Astrocyte (in vitro differentiated cells and primary cell): ENCODE measurements around the gene MIA. TPM values are rescaled to one million over a fixed set of nuclear protein-coding genes. Genes with fewer than 3 reads are reported as not detected.

Source experiments
- DNase-seq: peaks from one replicate; pipeline ENCODE4 v3.0.0-alpha.2; 2010; ENCODE audit warnings: low read depth
- FAIRE-seq: peaks from 2 replicates; lab custom pipeline; 2011; peaks lifted over from hg19 to GRCh38; lab: Jason Lieb, UNC
- H2AFZ ChIP-seq: 2 replicates; pipeline ENCODE4 v1.6.0; 2012; ENCODE audit warnings: low read depth, low read length, inconsistent platforms
- H3K27ac ChIP-seq: 2 replicates; pipeline ENCODE4 v1.5.1; 2011; ENCODE audit warnings: low read depth, low read length, inconsistent platforms
- H3K27me3 ChIP-seq: 2 replicates; pipeline ENCODE4 v1.6.0; 2011; ENCODE audit warnings: low read length, inconsistent platforms; ENCODE audit not compliant: insufficient read depth
- H3K36me3 ChIP-seq: 2 replicates; pipeline ENCODE4 v1.5.1; 2011; ENCODE audit warnings: low read length, inconsistent platforms; ENCODE audit not compliant: insufficient read depth
- H3K4me1 ChIP-seq: 2 replicates; pipeline ENCODE4 v1.5.1; 2011; ENCODE audit warnings: low read length, inconsistent platforms; ENCODE audit not compliant: insufficient read depth
- H3K4me2 ChIP-seq: 2 replicates; pipeline ENCODE4 v1.6.0; 2012; ENCODE audit warnings: low read length, inconsistent platforms
- H3K4me3 ChIP-seq: 2 replicates; pipeline ENCODE4 v1.5.1; 2011; ENCODE audit warnings: low read depth, mild to moderate bottlenecking, low read length, inconsistent platforms; ENCODE audit not compliant: insufficient read depth
- H3K79me2 ChIP-seq: 2 replicates; pipeline ENCODE4 v1.6.0; 2012; ENCODE audit warnings: mild to moderate bottlenecking, low read length, inconsistent platforms; ENCODE audit not compliant: insufficient read depth
- H3K9ac ChIP-seq: 2 replicates; pipeline ENCODE4 v1.6.0; 2012; ENCODE audit warnings: mild to moderate bottlenecking, low read length, inconsistent platforms
- H3K9me3 ChIP-seq: 2 replicates; pipeline ENCODE4 v1.5.1; 2012; ENCODE audit warnings: low read depth, mild to moderate bottlenecking, low read length, inconsistent platforms; ENCODE audit not compliant: insufficient read depth
- H4K20me1 ChIP-seq: 2 replicates; pipeline ENCODE4 v1.6.0; 2012; ENCODE audit warnings: low read length, inconsistent platforms; ENCODE audit not compliant: insufficient read depth
- H3K27ac Mint-ChIP-seq: one replicate; pipeline ENCODE4 v1.8.0; 2021; ENCODE audit warnings: mild to moderate bottlenecking, mixed read lengths; ENCODE audit not compliant: unreplicated experiment
- H3K27me3 Mint-ChIP-seq: one replicate; pipeline ENCODE4 v1.8.0; 2021; ENCODE audit warnings: low read depth, mixed read lengths; ENCODE audit not compliant: unreplicated experiment
- H3K36me3 Mint-ChIP-seq: one replicate; pipeline ENCODE4 v1.8.0; 2021; ENCODE audit warnings: low read depth, mixed read lengths; ENCODE audit not compliant: unreplicated experiment
- H3K4me1 Mint-ChIP-seq: one replicate; pipeline ENCODE4 v1.8.0; 2021; ENCODE audit warnings: low read depth, mixed read lengths; ENCODE audit not compliant: unreplicated experiment
- H3K4me3 Mint-ChIP-seq: one replicate; pipeline ENCODE4 v1.8.0; 2021; ENCODE audit warnings: mild to moderate bottlenecking, moderate library complexity, mixed read lengths; ENCODE audit not compliant: unreplicated experiment
- H3K9me3 Mint-ChIP-seq: one replicate; pipeline ENCODE4 v1.8.0; 2021; ENCODE audit warnings: mild to moderate bottlenecking, mixed read lengths; ENCODE audit not compliant: unreplicated experiment
- EZH2 ChIP-seq: IDR thresholded peaks from 2 replicates; pipeline ENCODE4 v1.6.1; 2012; ENCODE audit warnings: mild to moderate bottlenecking, low read length, inconsistent platforms; ENCODE audit not compliant: insufficient read depth
- total RNA-seq: library from RNA; stranded (reverse); gene quantifications from 2 replicates; pipeline ENCODE4 v1.2.1, GENCODE V29; 2021
- TF ChIP-seq, protein P1 (sequence below): IDR thresholded peaks from 2 replicates; pipeline ENCODE4 v1.5.1; 2011; ENCODE audit warnings: low read depth, mild to moderate bottlenecking, inconsistent platforms, low read length, moderate library complexity; ENCODE audit not compliant: insufficient read depth

Gene MIA
- total RNA-seq, 1 donor from 2014 or later, result 2.5 TPM

DNA sequence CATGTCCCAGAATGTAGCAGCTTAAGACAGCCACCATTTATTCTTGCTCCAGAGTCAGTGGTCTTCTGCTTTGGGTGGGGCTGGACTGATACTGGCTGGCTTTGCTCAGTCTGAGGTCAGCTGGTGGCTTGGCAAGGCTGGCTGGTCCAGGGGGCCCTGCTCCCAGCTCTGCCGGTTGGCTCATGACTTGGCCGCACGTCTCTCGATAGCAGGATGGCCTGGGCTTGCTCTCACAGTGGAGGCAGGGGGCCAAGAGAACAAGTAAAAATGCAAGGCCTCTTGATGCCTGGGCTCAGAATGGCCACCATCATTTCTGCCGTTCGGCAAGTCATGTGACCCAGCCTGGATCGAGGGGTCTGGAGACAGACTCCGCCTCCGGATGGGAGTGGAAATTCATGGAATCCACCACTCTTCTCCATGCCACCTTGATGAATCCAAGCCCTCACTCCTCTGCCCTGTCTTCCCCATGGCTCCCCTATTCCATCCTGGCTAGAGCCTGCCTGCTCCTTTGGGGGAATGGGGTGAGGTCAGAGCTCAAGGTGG, 38.1 kb upstream of the MIA start:
- Mint-ChIP-seq H3K27me3 (no peaks in the 10 kb centered on the region), H3K4me1 (no peaks in the 10 kb centered on the region), H3K4me3 (no peak overlapping the region), H3K27ac (no peak overlapping the region), H3K36me3 (peaks cover 40% of the 10 kb centered on the region), H3K9me3 (no peaks in the 10 kb centered on the region)
- Histone ChIP-seq H3K36me3 (peaks cover 27% of the 10 kb centered on the region), H3K9ac (no peak overlapping the region), H3K9me3 (no peaks in the 10 kb centered on the region), H3K4me2 (no peak overlapping the region), H2AFZ (no peak overlapping the region), H3K79me2 (no peaks in the 10 kb centered on the region), H3K4me3 (no peak overlapping the region), H3K27me3 (no peaks in the 10 kb centered on the region), H3K4me1 (no peaks in the 10 kb centered on the region), H4K20me1 (no peaks in the 10 kb centered on the region), H3K27ac (no peak overlapping the region)
- no peak for FAIRE-seq
- DNase-seq, result no peak
- TF ChIP-seq EZH2, result no peak
- TF ChIP-seq, protein P1, sequence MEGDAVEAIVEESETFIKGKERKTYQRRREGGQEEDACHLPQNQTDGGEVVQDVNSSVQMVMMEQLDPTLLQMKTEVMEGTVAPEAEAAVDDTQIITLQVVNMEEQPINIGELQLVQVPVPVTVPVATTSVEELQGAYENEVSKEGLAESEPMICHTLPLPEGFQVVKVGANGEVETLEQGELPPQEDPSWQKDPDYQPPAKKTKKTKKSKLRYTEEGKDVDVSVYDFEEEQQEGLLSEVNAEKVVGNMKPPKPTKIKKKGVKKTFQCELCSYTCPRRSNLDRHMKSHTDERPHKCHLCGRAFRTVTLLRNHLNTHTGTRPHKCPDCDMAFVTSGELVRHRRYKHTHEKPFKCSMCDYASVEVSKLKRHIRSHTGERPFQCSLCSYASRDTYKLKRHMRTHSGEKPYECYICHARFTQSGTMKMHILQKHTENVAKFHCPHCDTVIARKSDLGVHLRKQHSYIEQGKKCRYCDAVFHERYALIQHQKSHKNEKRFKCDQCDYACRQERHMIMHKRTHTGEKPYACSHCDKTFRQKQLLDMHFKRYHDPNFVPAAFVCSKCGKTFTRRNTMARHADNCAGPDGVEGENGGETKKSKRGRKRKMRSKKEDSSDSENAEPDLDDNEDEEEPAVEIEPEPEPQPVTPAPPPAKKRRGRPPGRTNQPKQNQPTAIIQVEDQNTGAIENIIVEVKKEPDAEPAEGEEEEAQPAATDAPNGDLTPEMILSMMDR, result no peak

DNA sequence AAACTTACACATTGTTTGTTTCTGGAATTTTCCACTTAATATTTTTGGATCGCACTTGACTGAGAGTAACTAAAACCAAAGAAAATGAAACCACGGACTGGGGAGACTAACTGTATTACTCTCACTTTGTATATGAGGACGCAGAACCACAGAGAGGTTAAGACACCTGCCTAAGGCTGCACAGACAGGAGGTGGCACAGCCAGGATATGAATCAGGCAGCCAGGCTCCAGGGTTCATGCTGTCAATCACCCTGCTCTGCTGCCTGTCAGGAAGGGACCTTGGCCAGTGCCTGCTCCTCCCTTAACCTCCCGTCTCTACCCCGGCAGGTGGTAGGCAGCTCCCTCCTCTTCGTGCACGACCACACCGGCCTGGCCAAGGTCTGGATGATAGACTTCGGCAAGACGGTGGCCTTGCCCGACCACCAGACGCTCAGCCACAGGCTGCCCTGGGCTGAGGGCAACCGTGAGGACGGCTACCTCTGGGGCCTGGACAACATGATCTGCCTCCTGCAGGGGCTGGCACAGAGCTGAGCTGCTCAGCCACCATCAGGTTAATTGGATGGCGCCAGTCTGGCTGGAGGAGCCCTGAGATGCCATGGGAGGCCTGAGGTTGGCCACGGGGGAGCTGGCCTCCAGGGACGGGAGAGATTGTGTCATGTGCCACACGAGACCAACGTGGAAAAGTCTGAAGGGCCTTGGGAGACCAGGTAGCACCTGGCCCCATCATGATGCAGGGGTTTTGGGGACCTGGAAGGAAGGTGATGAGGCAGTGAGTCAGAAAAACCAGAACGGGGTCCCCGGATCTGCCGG, 36.1 kb upstream of the MIA start:
- Histone ChIP-seq H4K20me1 (no peaks in the 10 kb centered on the region), H3K4me1 (no peaks in the 10 kb centered on the region), H3K4me2 (no peak overlapping the region), H3K27ac (no peak overlapping the region), H3K36me3 (peaks cover 13% of the 10 kb centered on the region), H3K27me3 (no peaks in the 10 kb centered on the region), H3K9me3 (no peaks in the 10 kb centered on the region), H3K79me2 (no peaks in the 10 kb centered on the region), H2AFZ (no peak overlapping the region), H3K9ac (no peak overlapping the region), H3K4me3 (no peak overlapping the region)
- Mint-ChIP-seq H3K4me3 (no peak overlapping the region), H3K27ac (no peak overlapping the region), H3K9me3 (no peaks in the 10 kb centered on the region), H3K4me1 (no peaks in the 10 kb centered on the region), H3K36me3 (peaks cover 32% of the 10 kb centered on the region), H3K27me3 (no peaks in the 10 kb centered on the region)
- DNase-seq (no peak), FAIRE-seq (no peak)
- TF ChIP-seq EZH2, result no peak
- TF ChIP-seq, protein P1, result no peak
